ENCODE data around the gene SPEN. TPM values are rescaled to one million over a fixed set of nuclear protein-coding genes. Genes with fewer than 3 reads are reported as not detected.
"Not testable (repeated sequence)": the region's sequence is repeated elsewhere in the genome, so short reads cannot be mapped to it uniquely, and the experiment has no call there.

Gene SPEN
- total and polyA plus RNA-seq, 9 of the 15 experiments (the other 6 are each of a cell fraction or from before 2014, with no cell fraction given): 5.7 to 87.5 (median 27.2) TPM

DNA sequence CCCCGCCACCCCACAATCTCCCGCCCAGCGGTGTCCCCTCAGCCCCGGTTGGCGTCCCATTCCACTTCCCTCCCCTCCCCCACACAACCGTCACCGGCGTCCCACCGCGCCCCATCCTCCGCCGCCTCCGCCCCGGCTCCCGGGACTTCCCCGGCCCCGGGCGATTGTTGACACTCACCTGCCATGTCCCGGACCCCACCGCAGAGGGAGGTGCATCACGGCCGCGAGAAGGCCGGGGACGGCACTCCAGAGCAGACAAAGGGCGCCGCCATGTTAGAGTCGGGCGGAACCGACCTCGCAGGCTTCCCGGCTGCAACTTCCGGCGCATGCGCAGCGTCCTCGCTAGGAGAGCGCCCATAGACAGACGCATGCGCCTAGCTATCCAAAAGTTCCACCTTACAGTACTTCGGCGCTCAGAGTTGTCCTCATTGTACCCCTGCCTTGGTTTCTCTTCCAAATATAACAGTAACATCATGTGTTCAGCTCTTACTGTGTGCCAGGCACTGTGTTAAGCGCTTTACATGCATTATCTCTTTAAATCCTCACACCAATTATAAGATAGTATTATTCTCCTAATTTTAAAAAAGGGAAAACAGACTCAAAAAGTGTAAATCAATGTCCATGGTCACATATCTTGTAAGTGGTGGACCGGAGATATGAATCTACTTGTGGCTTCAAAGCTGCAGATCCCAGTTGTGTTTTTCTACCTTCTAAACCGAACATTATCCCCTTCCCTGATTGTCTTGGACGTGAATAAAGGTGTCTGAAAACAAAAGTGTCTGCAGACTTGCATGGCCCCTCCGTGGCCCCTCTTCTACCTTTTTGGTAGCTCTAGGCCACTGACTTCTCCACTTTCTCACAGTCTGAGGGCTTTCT is 128.5 kb downstream of the SPEN start, which contains the start of gene ZBTB17 (continued):
- TF ChIP-seq CREB3L1 (IDR thresholded peaks at IDR 0.05; ENCODE audit: borderline replicate concordance, low read depth): no peak
- TF ChIP-seq ARID4B (CRISPR knock-in tag; IDR thresholded peaks at IDR 0.05): peak; percentile 95
- TF ChIP-seq POLR2A (conservative IDR thresholded peaks at IDR 0.05): peak; percentile 83
- TF ChIP-seq KLF16 (IDR thresholded peaks at IDR 0.05): no peak

GRCh38 chr1:15977947-15978346 is 130.4 kb downstream of the SPEN start:
- H3K27me3 ChIP-seq (ENCODE audit: control insufficient read depth in 2 of 2, insufficient read depth in 2 of 2, low read length in 2 of 2); CTCF ChIA-PET (ENCODE audit: low intra/inter-chr PET ratio); in situ Hi-C loops (cut with MboI); FAIRE-seq; BruUV-seq (replicated peaks); intact Hi-C loops (cut with micrococcal nuclease); POLR2A ChIA-PET; H3K9me3 ChIP-seq (replicated peaks; ENCODE audit: control insufficient read depth, insufficient read depth, low read depth, low read length); H3K36me3 ChIP-seq (ENCODE audit: control insufficient read depth, insufficient read depth, low read length); H4K20me1 ChIP-seq (replicated peaks; ENCODE audit: control insufficient read depth, insufficient read depth, low read length); H3K9ac ChIP-seq (ENCODE audit: insufficient read depth in 1 of 2, low read depth in 2 of 2, low read length in 2 of 2); DNase-seq (ENCODE audit: extremely low read depth in 1 of 4, low spot score in 3 of 4); H3K4me3 ChIP-seq; H3K9me1 ChIP-seq (ENCODE audit: control insufficient read depth, insufficient read depth, low read length); H3K27ac ChIP-seq (ENCODE audit: extremely low read depth, low read depth, low read length); ATAC-seq; H3K4me2 ChIP-seq (ENCODE audit: insufficient read depth, low read length); H2AFZ ChIP-seq (ENCODE audit: low read depth, low read length): not testable (repeated sequence)
- WGBS (ENCODE audit: insufficient coverage, low coverage, missing lambda C conversion rate): 67% methylated on average over 4 of the region's 4 CpGs
- Histone ChIP-seq H3K79me2 (ENCODE audit: control insufficient read depth, insufficient read depth, low read length) (peaks cover 26% of the 10 kb centered on the region), H3K4me1 (replicated peaks in 1 of 2; ENCODE audit: control insufficient read depth in 2 of 2, insufficient read depth in 2 of 2, low read length in 2 of 2) (peaks cover 11 to 14% of the 10 kb centered on the region in 2 experiments; a peak in 4 of 5 replicates)

Measured in K562 (cell line).